GM12892 (cell line): ENCODE measurements around the gene TUBB4A.

Source experiments
- POLR2AphosphoS5 ChIP-seq: IDR thresholded peaks from 2 replicates; pipeline ENCODE4 v1.6.1; 2011; ENCODE audit warnings: low read depth, low read length, control low read depth
- TAF1 ChIP-seq: IDR thresholded peaks from 2 replicates; pipeline ENCODE4 v1.6.1; 2011; ENCODE audit warnings: low read depth, mild to moderate bottlenecking, control low read depth, low read length, borderline replicate concordance

GRCh38 chr19:6494438-6495036 lies 7.6 kb downstream of the TUBB4A start:
- TF ChIP-seq POLR2AphosphoS5 (no peak), TAF1 (no peak)
